ENCODE results near the gene KRT15.

Gene KRT15

DNA sequence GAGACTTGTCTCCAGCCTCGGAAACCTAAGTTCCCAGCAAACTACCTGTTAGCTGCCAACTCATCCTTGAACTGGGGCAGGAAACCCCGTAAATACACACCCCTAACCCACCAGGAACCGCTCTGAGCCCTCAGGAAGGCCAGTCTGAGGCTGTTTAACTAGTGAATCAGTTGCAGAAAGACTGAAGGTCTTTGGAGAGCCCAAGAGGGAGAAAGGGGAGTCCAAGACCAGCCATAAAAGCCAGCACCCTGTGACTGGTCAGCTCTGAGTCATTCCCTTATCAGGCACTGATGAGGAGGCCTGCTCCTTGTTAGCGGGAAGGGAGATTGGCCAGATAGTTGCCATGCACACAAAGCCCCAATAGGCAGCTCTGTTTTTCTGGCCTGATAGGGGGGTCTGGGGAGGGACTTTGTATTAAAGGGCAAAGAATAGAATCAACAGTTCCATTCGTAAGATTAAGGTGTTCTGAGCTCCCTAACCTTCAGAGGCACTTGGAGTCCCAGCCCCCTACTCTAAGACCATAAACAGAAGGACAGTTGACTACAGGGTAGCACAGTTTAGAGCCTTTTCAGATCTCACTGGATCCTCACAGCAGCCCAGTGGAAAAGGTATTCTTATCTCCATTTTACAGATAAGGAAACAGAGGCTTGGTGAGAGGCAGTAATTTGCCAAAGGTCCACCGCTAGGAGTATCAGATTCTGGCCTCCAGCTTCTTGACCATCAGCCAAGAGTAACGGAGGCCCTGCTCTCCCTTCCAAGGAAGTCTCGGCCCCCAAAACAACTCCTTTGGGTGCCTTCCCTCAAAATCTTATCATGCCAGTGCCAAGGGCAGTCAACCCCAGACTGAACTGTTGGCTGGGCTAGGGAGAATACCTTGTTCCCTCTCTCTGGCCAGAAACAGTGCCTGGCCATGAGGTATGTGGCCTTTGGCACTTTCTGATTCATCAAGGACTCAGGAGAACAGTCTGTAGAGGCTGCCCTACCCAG is 11.7 kb upstream of the KRT15 start:
- DNase-seq (ENCODE audit: low spot score) = no peak
- TF ChIP-seq CTCF (IDR thresholded peaks at IDR 0.05; ENCODE audit: borderline replicate concordance, control extremely low read depth, extremely low read depth, insufficient read depth, missing control alignments) = no peak
- in situ Hi-C loops (cut with MboI; ENCODE audit: low sequenced_read_pairs, unreplicated experiment) = loop anchor here (10.0 kb wide), 1 partner anchor 56 kb away; no protein-coding TSS in a partner anchor

DNA sequence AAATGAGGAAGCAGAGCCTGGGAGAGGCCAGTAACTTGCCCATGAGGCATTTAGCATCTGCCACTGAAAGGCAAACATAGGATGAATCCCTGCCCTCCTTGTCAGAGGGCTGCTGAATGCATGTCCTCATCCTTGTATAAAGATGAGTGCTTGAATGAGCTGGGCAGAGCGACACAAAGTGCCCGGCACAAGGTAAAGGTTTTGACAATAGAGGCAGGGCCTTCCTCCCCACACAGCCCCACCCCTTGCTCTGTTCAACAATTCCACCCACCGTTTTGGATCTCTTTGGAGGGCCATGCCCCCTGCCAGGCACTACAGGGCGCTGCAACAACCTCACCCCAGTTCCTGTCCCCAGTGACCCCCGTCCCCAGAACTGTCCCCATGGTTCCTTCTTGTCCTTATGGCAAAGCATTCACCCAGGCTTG is 10.8 kb upstream of the KRT15 start:
- TF ChIP-seq CTCF (IDR thresholded peaks at IDR 0.05; ENCODE audit: borderline replicate concordance, control extremely low read depth, extremely low read depth, insufficient read depth, missing control alignments) = no peak
- in situ Hi-C loops (cut with MboI; ENCODE audit: low sequenced_read_pairs, unreplicated experiment) = no loop called here
- DNase-seq (ENCODE audit: low spot score) = no peak

DNA sequence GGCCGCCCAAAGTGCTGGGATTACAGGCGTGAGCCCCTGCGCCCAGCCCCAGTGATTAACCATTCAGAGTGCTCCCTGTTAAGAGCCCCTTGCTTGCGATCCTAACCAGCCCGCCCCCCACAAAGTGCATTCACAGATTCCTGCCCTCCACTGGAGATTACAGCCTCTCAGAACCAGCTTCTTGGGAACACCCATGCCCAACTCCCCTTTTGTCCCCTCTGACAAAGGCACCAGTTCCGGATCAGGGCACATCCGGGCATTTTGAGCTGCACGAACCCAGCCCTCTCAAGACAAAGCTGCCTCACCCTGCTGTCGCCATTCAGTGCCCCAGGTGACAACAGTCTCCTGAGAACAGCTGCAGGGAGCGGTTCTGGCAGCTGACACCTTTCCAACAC is 10.3 kb upstream of the KRT15 start:
- in situ Hi-C loops (cut with MboI; ENCODE audit: low sequenced_read_pairs, unreplicated experiment) = no loop called here
- no peak for DNase-seq (ENCODE audit: low spot score)
- no peak for TF ChIP-seq CTCF (IDR thresholded peaks at IDR 0.05; ENCODE audit: borderline replicate concordance, control extremely low read depth, extremely low read depth, insufficient read depth, missing control alignments)

- in situ Hi-C loops (cut with MboI; ENCODE audit: low sequenced_read_pairs, unreplicated experiment) = no loop called here
- no peak for TF ChIP-seq CTCF (IDR thresholded peaks at IDR 0.05; ENCODE audit: borderline replicate concordance, control extremely low read depth, extremely low read depth, insufficient read depth, missing control alignments)
- no peak for DNase-seq (ENCODE audit: low spot score)
Observed at GRCh38 chr17:41527063-41528023, 8.7 kb upstream of the KRT15 start.

- in situ Hi-C loops (cut with MboI; ENCODE audit: low sequenced_read_pairs, unreplicated experiment) = no loop called here
- DNase-seq (ENCODE audit: low spot score) = no peak
- no peak for TF ChIP-seq CTCF (IDR thresholded peaks at IDR 0.05; ENCODE audit: borderline replicate concordance, control extremely low read depth, extremely low read depth, insufficient read depth, missing control alignments)
Observed at GRCh38 chr17:41524261-41524660, 5.6 kb upstream of the KRT15 start.

GRCh38 chr17:41523787-41524186 is 5.1 kb upstream of the KRT15 start:
- in situ Hi-C loops (cut with MboI; ENCODE audit: low sequenced_read_pairs, unreplicated experiment) = no loop called here
- no peak for TF ChIP-seq CTCF (IDR thresholded peaks at IDR 0.05; ENCODE audit: borderline replicate concordance, control extremely low read depth, extremely low read depth, insufficient read depth, missing control alignments)
- no peak for DNase-seq (ENCODE audit: low spot score)
